HepG2 (cell line): Measurements from ENCODE around the gene UBAC2. TPM values are rescaled to one million over a fixed set of nuclear protein-coding genes. Genes with fewer than 3 reads are reported as not detected.

Source experiments
- ATAC-seq: fragments of 200-7000 bp; cut with Tn5 transposase; 3 replicates; pipeline ENCODE4 v1.9.1; 2020; ENCODE audit warnings: mild to moderate bottlenecking, moderate library complexity
- BruUV-seq: library from RNA; stranded (reverse); fragments of 400-500 nt; replicated peaks from 2 replicates; lab custom pipeline; 2021; lab: Mats Ljungman, UMichigan
- CTCF ChIA-PET: fragments of 300-600 bp; formaldehyde crosslinking; extraction: SDS; loops from one replicate; lab custom pipeline; 2021; ENCODE audit warnings: low total read pairs, inconsistent platforms, low intra/inter-chr PET ratio; lab: Yijun Ruan, JAX
- POLR2A ChIA-PET: fragments of 350-600 bp; sonication (Branson Sonifier 250); formaldehyde crosslinking; loops from one replicate; lab custom pipeline; 2020; ENCODE audit warnings: antibody characterized with exemption, inconsistent platforms; lab: Yijun Ruan, JAX
- DNase-seq: peaks from one replicate; pipeline ENCODE4 v3.0.0-alpha.2; 2015; ENCODE audit warnings: low spot score
- FAIRE-seq: peaks from 3 replicates; lab custom pipeline; 2011; peaks lifted over from hg19 to GRCh38; lab: Jason Lieb, UNC
- H2AFZ ChIP-seq: one replicate; pipeline ENCODE4 v1.6.1; 2011; ENCODE audit warnings: low read length, inconsistent platforms
- H3K27ac ChIP-seq: fragments of 300-600 bp; 3 replicates; pipeline ENCODE4 v1.8.0; 2011; ENCODE audit warnings: mixed run types, mild to moderate bottlenecking, mixed read lengths, low read length, inconsistent platforms; ENCODE audit not compliant: insufficient read depth; ENCODE audit errors: extremely low read length
- H3K27me3 ChIP-seq, 2 experiments: fragments of 200-600 bp in 1 of 2; 2 replicates in 1 of 2; 3 replicates in 1 of 2; pipeline versions ENCODE4 v1.6.0 to v1.8.0; 2011; ENCODE audit warnings: low read length in 2 of 2, mild to moderate bottlenecking in 2 of 2, moderate library complexity in 2 of 2, inconsistent platforms in 1 of 2; ENCODE audit not compliant: insufficient read depth in 2 of 2, control insufficient read depth in 1 of 2
- H3K36me3 ChIP-seq, 2 experiments: fragments of 200-600 bp in 1 of 2; replicated peaks in 1 of 2; 2 replicates in 1 of 2; 3 replicates in 1 of 2; pipeline versions ENCODE4 v1.5.1 to v1.8.0; 2011; ENCODE audit warnings: low read length in 2 of 2, inconsistent platforms in 1 of 2; ENCODE audit not compliant: insufficient read depth in 2 of 2, control insufficient read depth in 1 of 2
- H3K4me1 ChIP-seq: 2 replicates; pipeline ENCODE4 v1.5.1; 2012; ENCODE audit warnings: low read length, inconsistent platforms; ENCODE audit not compliant: insufficient read depth
- H3K4me2 ChIP-seq: 2 replicates; pipeline ENCODE4 v1.6.0; 2011; ENCODE audit warnings: low read depth, low read length, inconsistent platforms
- H3K4me3 ChIP-seq, 3 experiments: fragments of 200-600 bp in 1 of 3; sonication (generic), shearing (Covaris generic) in 1 of 3; replicated peaks in 1 of 3; 2 replicates each; pipeline ENCODE4 v1.5.1; 2011 to 2016; ENCODE audit warnings: low read length in 3 of 3, inconsistent platforms in 2 of 3, low read depth in 2 of 3, mild to moderate bottlenecking in 2 of 3, control low read depth in 1 of 3, mixed read lengths in 1 of 3; ENCODE audit not compliant: insufficient read depth in 1 of 3
- H3K79me2 ChIP-seq: one replicate; pipeline ENCODE4 v1.6.1; 2011; ENCODE audit warnings: low read length, inconsistent platforms; ENCODE audit not compliant: insufficient read depth
- H3K9ac ChIP-seq: 2 replicates; pipeline ENCODE4 v1.6.0; 2011; ENCODE audit warnings: mild to moderate bottlenecking, low read depth, low read length, inconsistent platforms; ENCODE audit not compliant: insufficient read depth
- H3K9me3 ChIP-seq: 2 replicates; pipeline ENCODE4 v1.5.1; 2012; ENCODE audit warnings: mild to moderate bottlenecking, low read length
- H4K20me1 ChIP-seq: 2 replicates; pipeline ENCODE4 v1.6.0; 2011; ENCODE audit warnings: inconsistent platforms, mild to moderate bottlenecking, low read length, moderate library complexity; ENCODE audit not compliant: insufficient read depth
- CBX2 ChIP-seq, 2 experiments: fragments of 200-600 bp in 1 of 2; sonication (generic); formaldehyde crosslinking in 1 of 2; IDR thresholded peaks; 2 replicates each; pipeline versions ENCODE4 v1.7.0 to v1.8.1; 2018 to 2022; ENCODE audit warnings: low read depth in 2 of 2, low read length in 1 of 2, mild to moderate bottlenecking in 1 of 2, missing genetic modification reagents in 1 of 2
- DZIP1 ChIP-seq: sonication (generic); formaldehyde crosslinking; IDR thresholded peaks from 2 replicates; pipeline ENCODE4 v1.5.0; 2020; ENCODE audit warnings: mild to moderate bottlenecking, missing genetic modification reagents
- HIC2 ChIP-seq: sonication (generic); formaldehyde crosslinking; IDR thresholded peaks from 2 replicates; pipeline ENCODE4 v1.9.0; 2022; ENCODE audit warnings: low read depth, missing genetic modification reagents
- HIVEP1 ChIP-seq: sonication (generic); formaldehyde crosslinking; IDR thresholded peaks from 2 replicates; pipeline ENCODE4 v1.4.0; 2020; ENCODE audit warnings: mild to moderate bottlenecking, missing genetic modification reagents
- KLF6 ChIP-seq: IDR thresholded peaks from 2 replicates; pipeline ENCODE4 v1.8.0; 2016; ENCODE audit warnings: missing biosample characterization, missing genetic modification reagents
- NFKB2 ChIP-seq: sonication (generic); formaldehyde crosslinking; IDR thresholded peaks from 2 replicates; pipeline ENCODE4 v1.4.0; 2020; ENCODE audit warnings: missing genetic modification reagents, borderline replicate concordance
- NPAS2 ChIP-seq: sonication (generic); formaldehyde crosslinking; IDR thresholded peaks from 2 replicates; pipeline ENCODE4 v1.8.0; 2022; ENCODE audit warnings: mild to moderate bottlenecking, missing genetic modification reagents, borderline replicate concordance
- SP4 ChIP-seq: sonication (generic); formaldehyde crosslinking; IDR thresholded peaks from 2 replicates; pipeline ENCODE4 v1.8.1; 2023; ENCODE audit warnings: mild to moderate bottlenecking, missing genetic modification reagents
- TCF7 ChIP-seq: sonication (generic); IDR thresholded peaks from 2 replicates; pipeline ENCODE4 v1.6.1; 2016; ENCODE audit warnings: antibody characterized with exemption, low read depth
- ZFP82 ChIP-seq: sonication (generic); formaldehyde crosslinking; IDR thresholded peaks from 2 replicates; pipeline ENCODE4 v1.5.1; 2020; ENCODE audit warnings: mild to moderate bottlenecking, missing genetic modification reagents, borderline replicate concordance
- ZNF350 ChIP-seq: sonication (generic); formaldehyde crosslinking; IDR thresholded peaks from 2 replicates; pipeline ENCODE4 v1.4.0; 2020; ENCODE audit warnings: mild to moderate bottlenecking, low read depth, missing genetic modification reagents, borderline replicate concordance
- ZNF75D ChIP-seq: sonication (generic); formaldehyde crosslinking; IDR thresholded peaks from 2 replicates; pipeline ENCODE4 v1.8.1; 2023; ENCODE audit warnings: missing genetic modification reagents, mild to moderate bottlenecking, borderline replicate concordance
- in situ Hi-C: cut with HindIII; loops from 2 replicates; pipeline ENCODE4 v1.10.0; 2017; ENCODE audit warnings: low pct_unique_long_range_greater_than_20kb; ENCODE audit not compliant: extremely low pct_ligation_motif_present
- intact Hi-C: fragments of 100-400 bp; cut with micrococcal nuclease; formaldehyde crosslinking; loops from one replicate; pipeline ENCODE4 v1.10.0; 2022; ENCODE audit not compliant: unreplicated experiment
- polyA plus RNA-seq, 8 experiments: library from polyadenylated mRNA; depleted of rRNA in 3 of 8; stranded (reverse) in 7 of 8; unstranded in 1 of 8; fragments of >200 nt; fragmentation: Illumina TruSeq in 4 of 8; extraction: Trizol in 4 of 8; gene quantifications; 2 replicates each; pipeline versions ENCODE4 v1.2.1 to v1.2.3, GENCODE V29; 2011 to 2016; ENCODE audit warnings: low read depth in 4 of 8, missing spikeins in 1 of 8, mixed read lengths in 1 of 8; ENCODE audit not compliant: insufficient read depth in 1 of 8
- total RNA-seq, 5 experiments: library from RNA; depleted of rRNA; stranded (reverse); fragments of >200 nt; fragmentation: Illumina TruSeq; extraction: Trizol; gene quantifications; 2 replicates each; pipeline ENCODE4 v1.2.3, GENCODE V29; 2016; ENCODE audit warnings: low read depth in 1 of 5

UBAC2 gene
- total and polyA plus RNA-seq, 2 of the 13 experiments (the other 11 are each of a cell fraction or from before 2014, with no cell fraction given) = 61.3 to 80.8 TPM

DNA sequence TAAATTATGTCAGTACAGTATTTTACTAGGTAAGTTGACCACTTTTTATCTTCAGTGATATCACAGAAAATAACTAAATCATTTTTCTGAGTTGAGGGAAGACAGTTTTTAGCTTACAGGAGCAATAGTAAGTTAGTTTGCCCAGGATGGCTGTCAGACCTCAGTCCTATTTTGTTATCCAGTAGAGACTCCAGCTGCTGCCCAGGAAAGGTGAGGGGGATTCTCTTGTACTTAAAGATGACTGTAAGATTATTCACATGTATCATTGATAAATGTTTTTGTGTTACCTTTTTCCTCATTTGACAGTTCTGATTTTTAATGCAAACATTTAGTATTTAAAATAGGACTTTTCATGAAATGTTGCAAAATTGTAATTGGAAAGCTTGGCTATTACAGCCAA is 121.1 kb downstream of the UBAC2 start:
- Histone ChIP-seq H3K36me3 (peaks cover 0 to 20% of the 10 kb centered on the region in 2 experiments; a peak in 4 of 5 replicates), H3K4me1 (no peaks in the 10 kb centered on the region), H3K4me3 (no peak overlapping the region), H3K9me3 (no peaks in the 10 kb centered on the region), H3K27me3 (no peaks in the 10 kb centered on the region), H3K9ac (no peak overlapping the region), H3K79me2 (no peaks in the 10 kb centered on the region), H3K4me2 (no peak overlapping the region), H3K27ac (no peak overlapping the region), H2AFZ (no peak overlapping the region), H4K20me1 (no peaks in the 10 kb centered on the region)
- in situ Hi-C loops (no loop called here), intact Hi-C loops (no loop called here)
- TF ChIP-seq KLF6 (CRISPR knock-in tag) = no peak
- no peak for TF ChIP-seq NFKB2 (CRISPR knock-in tag)
- no peak for TF ChIP-seq DZIP1 (CRISPR knock-in tag)
- no peak for TF ChIP-seq ZNF75D (CRISPR knock-in tag)
- no peak for TF ChIP-seq SP4 (CRISPR knock-in tag)
- TF ChIP-seq TCF7 = no peak
- TF ChIP-seq ZFP82 (CRISPR knock-in tag) = no peak
- no peak for TF ChIP-seq ZNF350 (CRISPR knock-in tag)
- TF ChIP-seq HIC2 = no peak
- no peak for TF ChIP-seq CBX2 (IDR thresholded peaks at IDR 0.05; ENCODE audit: low read depth, low read length)
- no peak for TF ChIP-seq CBX2 (CRISPR knock-in tag; IDR thresholded peaks at IDR 0.05; ENCODE audit: low read depth)
- no peak for TF ChIP-seq HIVEP1 (CRISPR knock-in tag)
- TF ChIP-seq NPAS2 (CRISPR knock-in tag) = no peak
- DNase-seq (no peak), FAIRE-seq (no peak), ATAC-seq (no peak)
- CTCF ChIA-PET = no interaction called here
- POLR2A ChIA-PET = no interaction called here
- no TSS peak for BruUV-seq
